T47D (cell line): ENCODE data around the gene LMAN2.
A peak's percentile ranks its signal among the peaks of the same experiment; 100 is the strongest.
"Not testable (repeated sequence)": the region's sequence is repeated elsewhere in the genome, so short reads cannot be mapped to it uniquely, and the experiment has no call there.

ENCODE experiments used
- DNase-seq, 2 experiments: peaks; one replicate each; pipeline versions ENCODE4 v3.0.0 to v3.0.0-alpha.2; 2011 to 2012; ENCODE audit warnings: low read depth in 1 of 2, low spot score in 1 of 2
- JUND ChIP-seq: IDR thresholded peaks from 2 replicates; pipeline ENCODE4 v1.6.1; 2012; ENCODE audit warnings: low read depth
- in situ Hi-C: cut with HindIII; loops from 2 replicates; pipeline ENCODE4 v1.10.0; 2016; ENCODE audit warnings: low sequenced_read_pairs, low pct_unique_long_range_greater_than_20kb

The LMAN2 gene

DNA sequence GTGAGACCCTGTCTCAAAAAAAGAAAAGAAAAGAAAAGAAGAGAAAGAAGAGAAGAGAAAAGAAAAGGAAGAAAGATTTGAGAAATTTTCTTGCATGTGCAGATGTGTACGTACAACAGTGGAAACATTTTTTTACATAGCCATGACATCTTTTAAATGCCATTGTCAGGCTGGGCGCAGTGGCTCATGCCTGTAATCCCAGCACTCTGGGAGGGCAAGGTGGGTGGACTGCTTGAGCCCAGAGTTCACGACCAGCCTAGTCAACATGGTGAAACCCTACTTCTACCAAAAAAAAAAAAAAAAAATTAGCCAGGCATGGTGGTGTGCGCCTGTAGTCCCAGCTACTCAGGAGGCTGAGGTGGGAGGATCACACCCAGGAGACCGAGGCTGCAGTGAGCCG lies 6.6 kb downstream of the LMAN2 start:
- no peak for TF ChIP-seq JUND
- in situ Hi-C loops, result no loop called here
- DNase-seq, result no peak

DNA sequence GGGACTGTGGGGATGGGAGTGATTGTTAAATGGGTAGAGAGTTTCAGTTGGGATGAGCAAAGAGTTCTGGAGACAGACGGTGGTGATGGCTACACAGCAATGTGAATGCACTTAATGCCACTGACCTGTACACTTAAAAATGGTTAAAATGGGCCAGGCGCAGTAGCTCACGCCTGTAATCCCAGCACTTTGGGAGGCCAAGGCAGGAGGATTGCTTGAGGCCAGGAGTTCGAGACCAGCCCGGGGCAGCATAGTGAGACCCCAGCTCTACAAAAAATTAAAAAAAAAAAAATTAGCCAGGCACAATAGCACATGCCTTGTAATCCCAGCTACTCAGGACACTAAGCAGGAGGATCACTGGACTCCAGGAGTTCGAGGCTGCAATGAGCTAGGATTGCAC lies 7.7 kb downstream of the LMAN2 start:
- DNase-seq, result no peak
- in situ Hi-C loops, result no loop called here
- TF ChIP-seq JUND, result no peak

DNA sequence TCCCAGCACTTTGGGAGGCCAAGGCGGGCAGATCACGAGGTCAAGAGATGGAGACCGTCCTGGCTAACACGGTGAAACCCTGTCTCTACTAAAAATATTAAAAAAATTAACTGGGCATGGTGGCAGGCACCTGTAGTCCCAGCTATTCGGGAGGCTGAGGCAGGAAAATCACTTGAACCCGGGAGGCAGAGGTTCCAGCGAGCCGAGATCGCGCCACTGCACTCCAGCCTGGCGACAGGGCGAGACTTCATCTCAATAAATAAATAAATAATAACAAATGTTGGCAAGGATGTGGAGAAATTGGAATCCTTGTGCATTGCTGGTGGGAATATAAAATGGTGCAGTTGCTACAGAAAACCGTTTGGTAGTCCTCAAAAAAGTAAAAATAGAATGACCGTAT lies 8.5 kb downstream of the LMAN2 start:
- DNase-seq, in situ Hi-C loops: not testable (repeated sequence)

- DNase-seq, result peak in 1 of 2 experiments; percentile 89
- TF ChIP-seq JUND, result no peak
- in situ Hi-C loops, result no loop called here
Observed at GRCh38 chr5:177339107-177339638, 12.3 kb downstream of the LMAN2 start.

GRCh38 chr5:177338251-177339106 lies 13.0 kb downstream of the LMAN2 start:
- DNase-seq, result no peak
- no peak for TF ChIP-seq JUND
- in situ Hi-C loops, result no loop called here

DNA sequence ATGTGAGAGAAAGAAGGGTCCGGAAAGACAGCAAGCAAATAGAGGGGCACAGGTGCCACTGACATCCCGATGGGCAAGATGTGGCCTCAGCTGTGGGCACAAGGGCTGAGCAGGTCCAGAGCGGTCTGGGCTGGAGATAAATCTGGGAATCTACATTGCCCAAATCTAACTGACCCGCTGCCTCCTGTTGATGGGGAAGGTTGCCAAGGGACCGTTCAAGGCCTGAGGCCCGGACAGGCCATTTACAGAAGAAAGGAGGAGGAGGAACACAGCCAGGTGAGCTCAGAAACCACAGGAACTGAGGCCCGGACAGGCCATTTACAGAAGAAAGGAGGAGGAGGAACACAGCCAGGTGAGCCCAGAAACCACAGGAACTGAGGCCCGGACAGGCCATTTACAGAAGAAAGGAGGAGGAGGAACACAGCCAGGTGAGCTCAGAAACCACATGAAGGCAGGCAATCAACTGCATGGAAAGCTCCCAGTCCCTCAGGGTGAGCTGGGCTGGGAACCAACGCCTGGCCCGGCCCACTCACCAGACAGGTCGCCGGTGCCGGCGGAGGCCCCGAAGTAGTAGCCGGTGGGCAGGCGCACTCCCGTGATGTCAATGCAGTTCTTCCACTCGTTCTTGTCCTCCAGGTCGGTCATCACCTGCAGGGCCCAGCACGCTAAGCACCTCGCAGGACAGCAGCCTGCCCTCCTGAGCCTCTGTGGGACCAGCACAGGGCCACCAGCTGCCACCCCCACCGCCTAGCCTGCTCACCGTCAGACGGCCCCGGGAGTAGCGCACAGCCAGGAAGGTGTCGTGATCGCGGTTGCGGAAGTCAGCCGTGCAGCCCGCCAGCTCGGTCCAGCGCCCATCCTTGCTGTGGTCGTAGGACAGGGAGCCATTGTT lies 14.6 kb downstream of the LMAN2 start:
- in situ Hi-C loops, result no loop called here
- peak in 1 of 2 experiments; percentile 18 for DNase-seq

GRCh38 chr5:177336112-177336511 lies 15.4 kb downstream of the LMAN2 start:
- no peak for TF ChIP-seq JUND
- DNase-seq, result peak in 1 of 2 experiments; percentile 51
- in situ Hi-C loops, result no loop called here

More for the DNA sequence above, 14.6 kb downstream of the LMAN2 start:
- no peak for TF ChIP-seq JUND

DNA sequence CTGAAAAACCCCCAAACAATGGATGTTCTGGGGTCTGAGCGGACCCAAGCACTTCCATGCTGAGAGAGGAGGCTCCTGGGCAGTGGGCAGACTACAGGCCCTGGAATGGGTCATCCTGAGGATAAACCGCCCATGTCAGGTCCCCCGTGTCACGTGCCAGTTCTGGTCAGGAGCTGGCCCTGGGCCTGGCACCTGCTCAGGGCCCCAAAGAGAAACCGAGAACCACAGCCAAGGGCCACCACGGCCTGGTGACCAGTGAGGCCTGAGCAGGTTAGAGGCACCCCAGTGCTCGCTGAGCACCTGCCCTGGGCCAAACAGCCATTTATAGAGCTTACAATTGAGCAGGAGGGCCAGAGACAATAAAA lies 15.8 kb downstream of the LMAN2 start:
- TF ChIP-seq JUND, result no peak
- in situ Hi-C loops, result no loop called here
- no peak for DNase-seq

DNA sequence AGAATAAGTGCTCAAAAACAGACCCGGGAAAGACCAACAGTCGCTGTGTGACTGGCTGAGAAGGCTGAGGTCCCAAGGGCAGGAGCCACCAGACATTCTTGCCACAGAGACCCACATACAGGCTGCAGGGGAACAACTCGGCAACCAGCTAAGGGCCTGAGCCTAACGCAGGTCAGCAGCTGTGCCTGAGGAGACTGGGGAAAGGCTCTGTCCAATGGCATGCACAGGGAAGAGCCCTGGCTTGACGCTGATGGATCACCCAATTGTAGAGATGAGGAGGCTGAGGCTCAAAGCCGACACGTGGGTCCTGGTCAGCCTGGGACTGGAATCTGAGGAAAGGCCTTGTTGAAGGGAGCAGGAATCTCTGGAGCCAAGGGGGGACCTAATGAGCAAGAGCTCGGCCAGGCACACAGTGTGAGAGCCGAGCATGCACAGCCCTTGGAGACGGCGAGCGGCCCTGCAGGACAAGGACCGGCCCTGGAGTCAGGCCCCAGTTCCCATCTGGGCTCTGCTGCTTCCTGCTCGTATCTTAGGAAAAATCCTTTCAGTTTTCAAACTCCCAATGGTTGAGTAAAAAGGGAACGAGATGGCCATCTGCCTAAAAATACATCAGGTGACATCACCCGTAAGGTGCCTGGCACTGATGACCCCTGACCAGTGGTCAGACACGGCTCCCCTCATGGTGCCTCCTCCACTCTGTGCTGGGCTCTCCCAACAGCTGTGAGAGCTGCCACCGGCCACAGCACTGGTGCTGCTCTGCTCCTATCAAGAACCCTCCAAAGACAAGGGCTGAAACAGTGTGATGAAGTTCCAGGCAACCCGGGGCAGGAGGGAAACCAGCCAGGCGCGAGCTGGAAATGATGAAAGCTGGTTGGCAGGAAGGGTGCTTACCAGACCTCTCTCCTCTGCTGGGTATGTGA lies 16.4 kb downstream of the LMAN2 start:
- in situ Hi-C loops, result no loop called here
- DNase-seq, result no peak
- TF ChIP-seq JUND, result no peak

GRCh38 chr5:177334155-177334551 lies 17.3 kb downstream of the LMAN2 start:
- in situ Hi-C loops, result no loop called here
- TF ChIP-seq JUND, result no peak
- no peak for DNase-seq

DNA sequence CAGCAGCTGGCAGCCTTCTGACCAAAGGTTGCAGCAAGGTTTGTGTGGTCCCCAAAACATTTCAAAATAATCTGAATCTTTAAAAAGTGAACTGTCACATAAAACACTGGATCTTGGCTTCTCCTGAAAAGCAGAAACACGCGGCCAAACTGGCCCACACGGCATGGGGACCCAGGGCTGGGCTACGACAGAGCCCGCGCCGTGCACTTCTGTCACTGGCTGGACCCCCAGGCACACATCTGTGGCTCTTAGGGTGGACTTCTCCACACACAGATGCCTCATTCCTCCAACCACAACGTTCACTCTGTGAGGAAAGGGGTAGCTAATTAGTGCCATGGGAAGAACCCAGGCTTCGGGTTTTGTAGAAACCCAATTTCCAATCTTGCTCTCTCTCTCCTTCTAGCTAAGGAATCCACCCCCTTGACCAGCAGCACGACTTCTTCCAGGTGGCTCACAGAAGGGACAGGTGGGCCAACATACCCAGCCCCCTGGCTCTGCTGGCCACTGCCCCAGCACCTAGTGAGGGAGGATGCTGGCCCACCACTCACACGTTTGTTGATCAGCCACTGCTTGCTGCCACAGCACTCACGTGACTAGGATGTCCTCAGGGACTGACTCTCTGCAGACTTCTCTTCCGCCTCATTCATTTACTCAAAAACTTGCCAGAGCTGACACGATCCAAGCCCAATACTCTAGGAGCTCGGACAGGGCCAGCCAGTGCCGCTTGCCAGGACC lies 17.9 kb downstream of the LMAN2 start:
- DNase-seq, result no peak
- in situ Hi-C loops, result no loop called here
- no peak for TF ChIP-seq JUND

DNA sequence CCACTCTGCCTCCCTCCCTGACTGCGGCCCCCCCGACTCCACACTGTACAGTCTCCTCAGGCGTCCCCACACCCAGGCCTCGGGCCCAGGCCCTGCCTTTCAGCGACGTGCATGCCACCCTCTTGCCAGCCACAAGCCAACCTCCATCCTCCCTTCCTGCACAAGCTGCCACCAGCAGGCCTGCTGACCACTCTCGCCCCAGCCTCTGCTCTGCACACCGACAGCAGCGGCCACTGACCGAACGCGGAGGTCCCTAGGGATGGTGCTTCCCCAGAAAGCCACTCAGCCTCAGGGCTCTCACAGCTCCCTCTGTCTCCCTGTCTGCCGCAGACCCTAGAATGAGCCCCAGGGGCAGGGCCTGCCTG lies 18.6 kb downstream of the LMAN2 start:
- in situ Hi-C loops, result no loop called here
- no peak for DNase-seq
- no peak for TF ChIP-seq JUND
